NCI-H1092 treated with DMSO at 0.1 percent for 48 hours (cell line): Measurements from ENCODE around the gene REP15.
"Not testable (repeated sequence)": the region's sequence is repeated elsewhere in the genome, so short reads cannot be mapped to it uniquely, and the experiment has no call there.

Experiments used
- DNase-seq: peaks from one replicate; lab custom pipeline; 2025; lab: John Stamatoyannopoulos, UW

REP15 gene

DNA sequence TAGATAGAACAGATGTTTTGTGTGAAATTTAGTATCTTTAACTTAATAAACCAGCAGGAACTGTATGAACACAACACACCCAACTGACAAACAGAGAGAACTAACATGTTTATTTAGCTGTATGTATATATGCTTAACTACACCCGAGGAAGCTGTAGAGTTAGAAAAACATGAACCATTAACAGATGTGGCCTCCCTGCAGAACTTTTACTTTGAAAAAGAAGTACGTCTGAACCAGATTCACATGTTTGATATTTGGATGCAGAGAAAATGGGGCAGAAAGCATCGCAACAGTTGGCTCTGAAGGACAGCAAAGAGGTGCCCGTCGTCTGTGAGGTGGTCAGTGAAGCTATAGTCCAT, at the start of gene REP15:
TSS of gene REP15 (plus strand) at position 155 of the 360 bp plus-strand sequence. CDS start at position 271, 116 bp downstream.
- DNase-seq = no peak

GRCh38 chr12:27650011-27650410, 46.2 kb upstream of the REP15 start:
- no peak for DNase-seq

DNA sequence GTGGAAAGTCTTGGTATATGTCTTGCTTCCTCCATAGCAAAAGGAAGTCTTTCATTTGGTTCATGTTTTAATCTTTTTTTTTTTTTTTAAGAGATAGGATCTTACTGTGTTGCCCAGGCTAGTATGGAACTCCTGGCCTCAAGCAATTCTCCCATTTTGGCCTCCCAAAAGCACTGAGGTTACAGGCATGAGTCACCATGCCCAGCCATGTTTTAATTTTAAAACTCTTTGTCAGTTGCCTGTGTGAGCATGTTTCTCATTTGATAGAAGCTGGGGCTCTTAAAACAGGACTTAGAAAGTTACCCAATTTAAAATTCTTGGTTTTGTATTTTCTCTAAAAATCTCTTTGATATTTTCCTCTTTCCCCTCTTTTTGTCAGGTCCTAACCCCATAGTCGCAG, 45.0 kb upstream of the REP15 start:
- no peak for DNase-seq

DNA sequence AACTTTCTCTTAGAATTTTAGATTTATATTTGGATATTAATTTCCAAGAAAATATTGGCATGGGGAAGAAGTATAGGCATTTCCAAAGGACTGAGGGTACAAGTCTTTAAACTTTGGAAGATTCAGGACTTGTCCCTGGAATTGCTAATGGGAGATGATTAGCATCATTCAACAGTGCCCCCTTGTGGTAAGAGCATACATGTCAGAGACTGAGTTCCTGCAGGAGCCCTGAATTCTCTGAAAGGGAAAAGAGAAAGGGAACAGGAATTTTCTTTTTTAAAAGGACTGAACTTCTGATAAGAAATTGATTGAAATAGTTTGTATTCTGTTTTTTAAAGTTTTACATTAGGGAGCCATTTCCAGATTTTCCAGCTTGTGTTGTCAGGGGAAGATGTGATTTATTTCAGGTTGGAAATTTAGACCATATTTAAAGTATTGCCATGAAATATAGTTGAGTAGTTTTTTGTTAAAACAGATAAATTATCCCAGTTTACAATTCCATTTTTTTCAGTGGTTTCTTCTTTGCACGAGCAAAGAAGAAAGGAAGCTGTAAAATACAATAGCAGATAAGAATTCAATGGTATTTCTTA, 44.0 kb upstream of the REP15 start:
- peak; percentile 64 for DNase-seq

DNA sequence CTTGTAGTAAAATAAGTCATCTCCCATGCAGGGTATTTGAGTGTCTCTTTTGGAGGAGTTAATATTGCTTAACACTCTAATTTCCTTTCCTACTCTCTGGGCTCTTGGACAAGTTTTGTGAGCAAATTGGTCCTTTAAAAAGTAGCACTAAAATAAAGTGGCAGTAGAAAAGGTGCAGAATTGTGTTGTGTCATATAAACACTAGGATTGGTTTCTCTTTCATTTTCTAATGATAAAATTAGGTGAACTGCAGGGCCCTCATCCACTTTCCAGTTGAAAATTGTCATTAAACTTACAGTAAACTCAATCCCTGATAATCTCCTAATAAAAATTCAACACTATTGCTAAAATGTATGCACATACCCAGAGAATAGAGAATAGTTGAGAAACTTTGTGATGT, 42.6 kb upstream of the REP15 start:
- DNase-seq = no peak

- DNase-seq = not testable (repeated sequence)
Observed at GRCh38 chr12:27655476-27655875, 40.8 kb upstream of the REP15 start.

- DNase-seq = no peak
Observed at GRCh38 chr12:27657296-27657695, 39.0 kb upstream of the REP15 start.

- DNase-seq = no peak
Observed at GRCh38 chr12:27665704-27666103, 30.5 kb upstream of the REP15 start.

DNA sequence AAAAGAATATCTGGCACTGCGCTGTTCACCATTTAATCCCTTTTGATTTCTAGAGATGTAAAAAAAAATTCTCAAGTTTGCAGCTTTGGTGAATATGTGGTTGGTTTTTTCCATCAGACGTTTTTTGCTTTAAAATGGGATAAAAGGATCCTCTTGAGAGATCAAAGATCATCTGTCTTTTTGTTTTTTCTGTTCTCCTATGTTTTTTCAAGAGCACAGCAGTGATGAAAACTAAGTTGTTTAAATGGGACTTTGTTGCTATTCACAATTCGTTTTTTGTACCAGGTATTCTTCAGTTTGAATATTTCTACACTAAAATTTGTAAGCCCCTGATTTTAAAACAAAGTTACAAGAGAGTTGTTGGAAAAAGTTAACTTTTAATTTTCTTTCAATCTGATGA, 29.7 kb upstream of the REP15 start:
- DNase-seq = no peak

GRCh38 chr12:27667540-27667939, 28.7 kb upstream of the REP15 start:
- DNase-seq = no peak

- no peak for DNase-seq
Observed at GRCh38 chr12:27672051-27672450, 24.2 kb upstream of the REP15 start.

DNA sequence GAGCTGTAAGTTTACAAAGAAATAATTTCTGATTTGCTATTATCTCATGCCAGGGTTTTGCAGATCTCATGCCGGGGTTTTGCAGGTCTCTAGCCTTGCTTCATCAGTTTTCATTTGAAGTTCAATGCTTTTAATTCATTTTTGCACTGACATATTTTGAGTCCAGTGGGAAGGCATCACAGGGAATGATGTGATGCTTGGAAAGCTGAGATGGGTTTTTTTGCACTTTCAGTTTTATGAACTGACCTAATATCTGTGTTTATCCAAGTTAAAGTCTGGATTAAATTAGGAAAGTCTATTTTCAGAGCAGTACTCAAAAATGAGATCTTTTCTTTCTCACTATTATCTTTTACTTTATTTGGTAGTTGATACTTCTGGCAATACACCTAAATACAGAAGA, 23.6 kb upstream of the REP15 start:
- DNase-seq = no peak

DNA sequence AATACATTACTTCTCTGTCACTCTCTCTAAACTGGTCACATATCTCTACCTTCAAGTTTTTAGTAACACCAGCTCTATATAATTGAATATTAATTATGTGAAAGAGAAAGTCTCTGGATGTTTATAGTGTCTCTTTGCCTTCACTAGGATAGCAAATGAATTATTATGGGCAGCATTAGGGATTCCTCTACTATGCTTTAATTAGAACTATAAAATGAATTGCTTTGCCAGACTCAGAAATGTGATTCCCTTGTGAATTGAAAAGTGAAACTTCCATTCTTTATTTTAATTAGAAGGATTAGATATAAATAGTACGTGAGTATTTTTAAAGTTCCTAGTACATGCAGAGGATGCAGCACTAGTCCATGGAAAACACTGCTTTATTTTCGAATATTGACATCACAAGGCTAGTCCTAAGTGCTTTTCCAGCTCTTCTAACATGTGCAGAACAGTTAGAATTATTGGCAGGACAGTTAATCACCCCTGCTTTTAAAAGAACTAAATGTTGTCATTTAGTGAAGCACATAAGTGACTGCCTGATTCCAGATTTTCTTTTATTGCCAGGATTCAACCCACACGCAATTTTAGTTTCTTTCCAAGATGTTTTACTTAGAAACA, 23.0 kb upstream of the REP15 start:
- DNase-seq = no peak

- DNase-seq = no peak
Observed at GRCh38 chr12:27674989-27675388, 21.3 kb upstream of the REP15 start.

DNA sequence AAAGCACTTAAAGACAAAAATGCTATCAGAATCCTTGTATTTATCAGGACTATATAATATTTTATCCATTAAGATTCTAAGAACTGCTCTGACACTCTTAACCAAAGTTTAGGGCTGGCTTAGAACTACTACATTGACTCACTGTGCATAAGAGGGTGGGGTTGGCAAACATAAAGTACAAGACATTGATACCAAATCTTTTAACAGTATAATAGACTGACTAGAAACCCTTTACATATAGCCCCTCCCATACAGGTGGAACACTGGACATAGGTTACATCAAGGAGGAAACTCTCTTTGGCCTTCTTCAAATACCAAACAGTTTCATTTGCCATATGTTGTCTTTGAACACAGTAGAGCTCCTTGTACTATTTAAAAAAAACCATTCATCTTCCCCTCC, 15.6 kb upstream of the REP15 start:
- no peak for DNase-seq

GRCh38 chr12:27682534-27682933, 13.7 kb upstream of the REP15 start:
- DNase-seq = no peak

DNA sequence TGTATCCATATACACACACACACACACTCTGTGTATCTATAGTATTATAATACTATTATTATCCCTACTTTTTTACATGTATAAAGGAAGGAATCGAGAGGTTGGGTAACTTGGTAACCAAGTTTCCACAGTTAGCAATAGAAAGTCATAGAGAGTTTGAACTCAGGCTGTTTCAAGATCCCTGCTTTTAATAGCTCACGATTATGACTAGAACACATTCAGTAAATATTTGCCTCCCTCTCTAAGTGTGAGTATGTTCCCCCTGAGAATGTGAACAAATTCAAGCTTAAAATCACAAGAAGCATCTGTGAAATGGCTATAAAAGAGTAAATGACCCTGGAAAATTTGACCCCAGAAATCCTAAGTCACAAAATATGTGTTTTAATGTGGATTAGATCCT, 11.0 kb upstream of the REP15 start:
- no peak for DNase-seq

DNA sequence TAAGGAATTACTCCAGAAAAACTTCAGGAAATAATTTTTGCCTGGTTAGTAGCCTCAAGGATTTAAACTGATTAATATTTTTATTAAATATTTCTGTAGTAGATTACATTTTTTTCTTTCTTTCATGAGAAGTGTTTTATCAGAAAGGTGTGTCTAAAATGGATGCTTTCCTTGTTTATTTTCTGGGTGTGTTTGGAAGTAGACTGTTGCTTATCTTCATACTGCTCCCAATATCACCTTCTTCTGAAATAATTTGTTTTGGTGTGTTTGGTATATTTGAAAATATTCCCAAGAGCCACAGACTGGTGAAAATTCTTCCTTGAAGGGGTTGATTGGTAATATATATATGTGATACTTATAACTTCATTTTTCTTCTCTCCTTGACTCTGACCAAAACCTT, 10.1 kb upstream of the REP15 start:
- no peak for DNase-seq

GRCh38 chr12:27688671-27689070, 7.6 kb upstream of the REP15 start:
- DNase-seq = no peak

DNA sequence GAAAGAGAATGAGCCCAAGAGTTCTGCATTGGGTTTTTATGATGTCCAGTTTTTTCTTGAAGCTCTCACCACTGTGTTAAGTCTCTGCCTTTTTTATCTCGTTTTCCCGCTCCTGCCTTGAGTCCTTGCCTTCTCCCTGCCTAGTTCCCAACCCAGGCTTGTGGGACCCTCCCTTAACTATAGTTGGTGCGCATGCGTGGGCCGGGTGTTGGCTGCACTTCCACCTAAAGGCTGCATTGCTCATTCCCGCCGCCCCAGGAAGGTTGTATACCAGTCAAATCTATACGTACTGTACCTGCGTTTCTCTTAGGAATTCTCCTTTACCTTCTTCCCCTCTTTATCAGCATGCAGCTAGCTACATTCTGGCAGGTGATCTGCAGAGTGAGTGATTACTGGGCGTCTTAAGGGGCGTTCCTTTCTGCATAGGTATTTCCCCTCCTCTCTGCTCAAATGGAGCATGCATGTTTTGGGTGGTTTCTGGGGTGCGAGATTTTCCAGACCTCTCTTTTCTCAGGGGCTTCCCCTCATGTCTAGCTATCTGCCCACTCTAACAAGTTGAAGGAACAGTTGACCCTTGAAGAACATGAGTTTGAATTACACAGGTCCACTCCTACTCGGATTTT, 6.6 kb upstream of the REP15 start:
- no peak for DNase-seq

DNA sequence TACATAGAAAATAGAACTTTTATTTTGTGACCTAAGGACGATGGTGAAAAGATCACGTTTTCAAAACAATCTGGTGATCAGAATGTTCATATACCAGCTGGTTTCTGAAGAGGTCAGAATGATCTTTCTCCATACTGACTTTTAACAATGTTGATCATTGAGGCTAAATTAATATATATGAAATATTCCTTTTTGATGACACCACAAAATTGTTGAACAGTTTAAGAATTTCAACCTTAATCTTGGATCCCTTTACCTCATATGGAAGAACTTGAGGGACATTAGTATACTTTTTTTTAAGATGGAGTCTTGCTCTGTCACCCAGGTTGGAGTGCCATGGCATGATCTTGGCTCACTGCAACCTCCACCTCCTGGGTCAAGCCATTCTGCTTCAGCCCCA, 2.8 kb upstream of the REP15 start:
- no peak for DNase-seq

DNA sequence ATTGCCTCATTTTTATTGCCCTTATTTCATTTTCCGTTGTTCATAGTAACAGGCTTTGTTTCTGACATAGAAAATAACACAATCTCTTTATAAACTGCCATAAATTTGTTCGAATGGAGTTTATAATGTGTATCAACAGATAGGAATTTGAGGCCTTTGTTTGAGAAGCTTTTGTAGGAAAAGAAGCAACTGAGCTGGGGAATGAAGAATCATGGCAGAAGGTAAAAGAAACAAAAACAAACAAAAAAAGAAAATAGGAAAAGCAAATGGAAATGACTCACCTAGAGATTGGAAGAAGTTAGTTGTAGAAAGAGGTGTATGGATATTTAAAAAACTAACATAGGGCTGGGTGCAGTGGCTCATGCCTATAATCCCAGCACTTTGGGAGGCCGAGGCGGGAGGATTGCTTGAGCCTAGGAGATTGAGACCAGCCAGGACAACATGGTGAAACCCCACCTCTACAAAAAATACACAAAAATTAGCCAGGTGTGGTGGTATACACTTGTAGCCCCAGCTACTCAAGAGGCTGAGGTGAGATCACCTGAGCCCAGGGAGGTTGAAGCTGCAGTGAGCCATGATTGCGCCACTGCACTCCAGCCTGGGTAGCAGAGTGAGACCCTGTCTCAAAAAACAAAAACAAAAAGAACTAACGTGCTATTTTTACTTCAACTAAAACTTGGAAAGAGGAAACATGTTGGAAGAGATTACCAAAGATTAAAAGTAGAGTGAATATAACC, 523 bp upstream of the REP15 start:
- no peak for DNase-seq

DNA sequence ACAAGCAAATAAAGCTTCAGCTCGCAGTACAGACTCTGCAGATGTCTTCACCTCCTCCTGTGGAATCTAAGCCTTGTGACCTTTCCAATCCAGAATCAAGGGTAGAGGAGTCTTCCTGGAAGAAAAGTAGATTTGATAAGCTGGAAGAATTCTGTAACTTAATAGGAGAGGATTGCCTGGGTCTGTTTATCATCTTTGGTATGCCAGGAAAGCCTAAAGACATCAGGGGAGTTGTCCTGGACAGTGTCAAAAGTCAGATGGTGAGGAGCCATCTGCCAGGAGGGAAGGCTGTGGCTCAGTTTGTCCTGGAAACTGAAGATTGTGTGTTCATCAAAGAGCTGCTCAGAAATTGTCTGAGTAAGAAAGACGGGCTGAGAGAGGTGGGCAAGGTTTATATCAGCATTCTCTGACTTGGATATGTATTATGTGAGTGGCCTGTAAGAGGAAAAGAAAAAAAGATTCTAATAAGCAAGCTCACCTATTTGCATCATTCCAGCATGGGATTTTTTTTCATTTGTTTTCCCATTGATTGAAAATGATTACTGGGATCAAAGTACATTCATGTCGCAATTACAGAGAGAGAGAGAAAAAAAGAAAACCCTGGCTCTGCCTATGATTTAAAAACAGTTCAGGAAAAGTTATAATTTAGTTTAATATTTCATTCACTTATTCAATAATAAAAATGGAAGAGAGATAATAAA, 767 bp downstream of the REP15 start:
- no peak for DNase-seq
